PC-3 (cell line): ENCODE data around the gene NLRX1. TPM values are rescaled to one million over a fixed set of nuclear protein-coding genes. Genes with fewer than 3 reads are reported as not detected.
"Not testable (repeated sequence)": the region's sequence is repeated elsewhere in the genome, so short reads cannot be mapped to it uniquely, and the experiment has no call there.

Experiments used
- ATAC-seq: fragments of 200-7000 bp; cut with Tn5 transposase; 2 replicates; pipeline ENCODE4 v1.9.1; 2020; ENCODE audit warnings: mild to moderate bottlenecking, moderate library complexity
- BruUV-seq: library from RNA; stranded (reverse); fragments of 400-500 nt; replicated peaks from 2 replicates; lab custom pipeline; 2021; lab: Mats Ljungman, UMichigan
- CTCF ChIA-PET: fragments of 300-600 bp; sonication (Branson Sonifier 250); formaldehyde crosslinking; loops from one replicate; lab custom pipeline; 2022; ENCODE audit warnings: antibody characterized with exemption; lab: Charles Lee
- POLR2A ChIA-PET: fragments of 300-600 bp; sonication (Branson Sonifier 250); formaldehyde crosslinking; loops from one replicate; lab custom pipeline; 2022; ENCODE audit warnings: antibody characterized with exemption; ENCODE audit not compliant: unreplicated experiment; lab: Charles Lee
- DNase-seq: peaks from one replicate; pipeline ENCODE4 v3.0.0-alpha.2; 2015
- H2AFZ ChIP-seq: fragments of 300-600 bp; sonication (generic); 2 replicates; pipeline ENCODE4 v1.6.0; 2016; ENCODE audit warnings: antibody characterized with exemption, low read length
- H3F3A ChIP-seq: fragments of 300-600 bp; sonication (generic); one replicate; pipeline ENCODE4 v1.6.0; 2017; ENCODE audit warnings: antibody characterized with exemption, low read length, control low read depth, mild to moderate bottlenecking; ENCODE audit not compliant: unreplicated experiment
- H3K27ac ChIP-seq: fragments of 300-600 bp; sonication (generic); 2 replicates; pipeline ENCODE4 v1.5.1; 2016; ENCODE audit warnings: mild to moderate bottlenecking, low read length
- H3K27me3 ChIP-seq: fragments of 300-600 bp; sonication (generic); 2 replicates; pipeline ENCODE4 v1.6.1; 2016; ENCODE audit warnings: low read length, mixed read lengths
- H3K36me3 ChIP-seq: fragments of 300-600 bp; sonication (generic); 2 replicates; pipeline ENCODE4 v1.6.1; 2016; ENCODE audit warnings: low read depth, mixed run types, low read length, mixed read lengths
- H3K4me1 ChIP-seq: fragments of 300-600 bp; sonication (generic); 2 replicates; pipeline ENCODE4 v1.5.1; 2016; ENCODE audit warnings: low read length; ENCODE audit not compliant: insufficient read depth
- H3K4me2 ChIP-seq: fragments of 300-600 bp; sonication (generic); 2 replicates; pipeline ENCODE4 v1.6.0; 2016; ENCODE audit warnings: low read length
- H3K4me3 ChIP-seq: fragments of 300-600 bp; sonication (generic); 2 replicates; pipeline ENCODE4 v1.5.1; 2016; ENCODE audit warnings: mild to moderate bottlenecking, low read length, mixed read lengths
- H3K79me2 ChIP-seq: fragments of 300-600 bp; sonication (generic); 2 replicates; pipeline ENCODE4 v1.6.1; 2017; ENCODE audit warnings: low read length, mixed read lengths
- H3K9ac ChIP-seq: fragments of 300-600 bp; sonication (generic); 2 replicates; pipeline ENCODE4 v1.6.0; 2016; ENCODE audit warnings: mild to moderate bottlenecking, low read length
- H3K9me2 ChIP-seq: fragments of 300-600 bp; sonication (generic); replicated peaks from 2 replicates; pipeline ENCODE4 v1.6.1; 2016; ENCODE audit warnings: mixed run types, low read length, mixed read lengths
- H3K9me3 ChIP-seq: fragments of 300-600 bp; sonication (generic); 2 replicates; pipeline ENCODE4 v1.6.1; 2016; ENCODE audit warnings: low read length, mixed read lengths
- H4K20me1 ChIP-seq: fragments of 300-600 bp; sonication (generic); 2 replicates; pipeline ENCODE4 v1.6.1; 2016; ENCODE audit warnings: low read length, mixed read lengths
- EZH2 ChIP-seq: fragments of 300-600 bp; sonication (generic); IDR thresholded peaks from one replicate; pipeline ENCODE4 v1.6.1; 2017; ENCODE audit warnings: antibody characterized with exemption, mild to moderate bottlenecking, low read length; ENCODE audit not compliant: unreplicated experiment
- EZH2phosphoT487 ChIP-seq: fragments of 300-600 bp; sonication (generic); IDR thresholded peaks from 2 replicates; pipeline ENCODE4 v1.6.1; 2018; ENCODE audit warnings: mild to moderate bottlenecking, antibody characterized with exemption, low read length, borderline replicate concordance
- intact Hi-C: fragments of 100-400 bp; cut with micrococcal nuclease; formaldehyde crosslinking; loops from 2 replicates; pipeline ENCODE4 v1.9.0; 2023
- total RNA-seq: library from RNA; depleted of rRNA; stranded (reverse); fragments of >200 nt; gene quantifications from 2 replicates; pipeline ENCODE4 v1.2.3, GENCODE V29; 2014
- TF ChIP-seq, protein P1 (sequence below): fragments of 300-600 bp; sonication (generic); conservative IDR thresholded peaks from 2 replicates; pipeline ENCODE4 v1.5.1; 2017; ENCODE audit warnings: antibody characterized with exemption, low read depth, mild to moderate bottlenecking, low read length

The NLRX1 gene
- total RNA-seq, 1 experiment from 2014 or later: 17.2 TPM

DNA sequence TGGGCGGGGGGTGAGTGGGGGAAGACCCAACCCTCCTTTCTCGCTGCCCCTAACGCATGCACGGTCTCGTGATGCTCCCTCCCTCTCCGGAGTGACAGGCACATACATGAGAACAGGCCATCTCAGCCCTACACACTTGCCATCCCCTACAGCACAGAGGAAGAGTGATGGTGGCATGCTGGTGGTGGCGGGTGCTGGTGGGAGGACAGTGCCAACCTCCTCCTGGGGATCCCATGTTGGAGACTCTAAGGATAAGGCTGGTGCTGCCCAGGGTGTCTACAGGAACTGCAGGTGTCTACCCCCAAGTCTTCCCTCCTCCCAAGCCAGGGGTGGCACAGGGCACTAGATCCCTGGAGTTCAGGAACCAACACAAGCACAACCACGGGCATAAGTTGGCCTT, 6.7 kb upstream of the NLRX1 start:
- no TSS peak for BruUV-seq
- no peaks in the 10 kb centered on the region for H3K79me2 ChIP-seq
- ChIA-PET POLR2A (no interaction called here), CTCF (no interaction called here)
- H3K27me3 ChIP-seq: no peaks in the 10 kb centered on the region
- H2AFZ ChIP-seq: no peak overlapping the region
- no peaks in the 10 kb centered on the region for H3K9me2 ChIP-seq
- DNase-seq (no peak), ATAC-seq (no peak)
- H3K4me2 ChIP-seq: no peak overlapping the region
- no peaks in the 10 kb centered on the region for H3K9me3 ChIP-seq
- H3K36me3 ChIP-seq: no peaks in the 10 kb centered on the region
- H4K20me1 ChIP-seq: no peaks in the 10 kb centered on the region
- no peaks in the 10 kb centered on the region for H3F3A ChIP-seq
- H3K4me3 ChIP-seq: no peak overlapping the region
- H3K4me1 ChIP-seq: peaks cover 7% of the 10 kb centered on the region
- TF ChIP-seq EZH2 (no peak), EZH2phosphoT487 (no peak)
- TF ChIP-seq, protein P1, sequence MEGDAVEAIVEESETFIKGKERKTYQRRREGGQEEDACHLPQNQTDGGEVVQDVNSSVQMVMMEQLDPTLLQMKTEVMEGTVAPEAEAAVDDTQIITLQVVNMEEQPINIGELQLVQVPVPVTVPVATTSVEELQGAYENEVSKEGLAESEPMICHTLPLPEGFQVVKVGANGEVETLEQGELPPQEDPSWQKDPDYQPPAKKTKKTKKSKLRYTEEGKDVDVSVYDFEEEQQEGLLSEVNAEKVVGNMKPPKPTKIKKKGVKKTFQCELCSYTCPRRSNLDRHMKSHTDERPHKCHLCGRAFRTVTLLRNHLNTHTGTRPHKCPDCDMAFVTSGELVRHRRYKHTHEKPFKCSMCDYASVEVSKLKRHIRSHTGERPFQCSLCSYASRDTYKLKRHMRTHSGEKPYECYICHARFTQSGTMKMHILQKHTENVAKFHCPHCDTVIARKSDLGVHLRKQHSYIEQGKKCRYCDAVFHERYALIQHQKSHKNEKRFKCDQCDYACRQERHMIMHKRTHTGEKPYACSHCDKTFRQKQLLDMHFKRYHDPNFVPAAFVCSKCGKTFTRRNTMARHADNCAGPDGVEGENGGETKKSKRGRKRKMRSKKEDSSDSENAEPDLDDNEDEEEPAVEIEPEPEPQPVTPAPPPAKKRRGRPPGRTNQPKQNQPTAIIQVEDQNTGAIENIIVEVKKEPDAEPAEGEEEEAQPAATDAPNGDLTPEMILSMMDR: no peak
- no peak overlapping the region for H3K9ac ChIP-seq
- H3K27ac ChIP-seq: no peak overlapping the region
- intact Hi-C loops: loop anchor here (10.0 kb wide), 1 partner anchor 163 kb away; no protein-coding TSS in a partner anchor

GRCh38 chr11:119166368-119167076, 2.0 kb upstream of the NLRX1 start:
- DNase-seq: peak; percentile 89
- TF ChIP-seq EZH2phosphoT487: no peak
- TF ChIP-seq, protein P1: no peak
- TF ChIP-seq EZH2: no peak
- Histone ChIP-seq H3K27me3 (no peaks in the 10 kb centered on the region), H3K36me3 (no peaks in the 10 kb centered on the region), H3K9me3 (no peaks in the 10 kb centered on the region), H3K79me2 (no peaks in the 10 kb centered on the region), H4K20me1 (no peaks in the 10 kb centered on the region), H3K4me2 (no peak overlapping the region), H3K9me2 (no peaks in the 10 kb centered on the region), H3K9ac (no peak overlapping the region), H3K4me3 (no peak overlapping the region), H2AFZ (no peak overlapping the region), H3K27ac (peak overlapping the region; percentile 39), H3K4me1 (peaks cover 22% of the 10 kb centered on the region), H3F3A (no peaks in the 10 kb centered on the region)
- ChIA-PET POLR2A (interaction anchor here (0.6 kb wide), 1 partner anchor 126 kb away, joined by 4 read pairs; no protein-coding TSS in a partner anchor), CTCF (interaction anchor here (0.7 kb wide), 1 partner anchor 159 kb away, joined by 6 read pairs; no protein-coding TSS in a partner anchor)
- peak; percentile 43 for ATAC-seq
- intact Hi-C loops: loop anchor here (10.0 kb wide), 1 partner anchor 158 kb away; no protein-coding TSS in a partner anchor
- no TSS peak for BruUV-seq

- H3K36me3 ChIP-seq, BruUV-seq, H4K20me1 ChIP-seq, ATAC-seq, H3K4me2 ChIP-seq, H3K9ac ChIP-seq, H2AFZ ChIP-seq, H3K27ac ChIP-seq, H3F3A ChIP-seq, H3K79me2 ChIP-seq, H3K27me3 ChIP-seq, DNase-seq, H3K4me3 ChIP-seq, H3K9me3 ChIP-seq, H3K9me2 ChIP-seq: not testable (repeated sequence)
- POLR2A ChIA-PET: interaction anchor here (0.6 kb wide), 1 partner anchor 125 kb away, joined by 4 read pairs; no protein-coding TSS in a partner anchor
- intact Hi-C loops: loop anchor here (10.0 kb wide), 1 partner anchor 158 kb away; no protein-coding TSS in a partner anchor
- CTCF ChIA-PET: interaction anchor here (0.7 kb wide), 1 partner anchor 159 kb away, joined by 6 read pairs; no protein-coding TSS in a partner anchor
- peaks cover 22% of the 10 kb centered on the region for H3K4me1 ChIP-seq
Measured at GRCh38 chr11:119167077-119167458, 1.5 kb upstream of the NLRX1 start.
